Upper lobe of left lung (tissue), 6 donors: ENCODE results near the gene ZC3HAV1L. TPM values are rescaled to one million over a fixed set of nuclear protein-coding genes. Genes with fewer than 3 reads are reported as not detected.
A peak's percentile ranks its signal among the peaks of the same experiment; 100 is the strongest.

Source experiments
- ATAC-seq, 2 donors: fragments of 200-7000 bp; cut with Tn5 transposase; one replicate each; pipeline ENCODE4 v1.9.1; 2022; ENCODE audit warnings: mild to moderate bottlenecking in 2 of 2, moderate library complexity in 2 of 2; ENCODE audit not compliant: low FRiP score in 2 of 2
- DNase-seq, 2 donors: peaks; one replicate each; pipeline ENCODE4 v3.0.0-alpha.2; 2019 to 2020
- H3K27ac ChIP-seq, 4 donors: fragments of 200-600 bp; sonication (generic); one replicate each; pipeline ENCODE4 v1.5.1; 2016 to 2019
- H3K27me3 ChIP-seq, 4 donors: fragments of 200-600 bp; sonication (generic); one replicate each; pipeline ENCODE4 v1.5.1; 2017 to 2019
- H3K36me3 ChIP-seq, 4 donors: fragments of 200-600 bp; sonication (generic); one replicate each; pipeline ENCODE4 v1.5.1; 2016 to 2019
- H3K4me1 ChIP-seq, 4 donors: fragments of 200-600 bp; sonication (generic); one replicate each; pipeline ENCODE4 v1.5.1; 2018 to 2019
- H3K4me3 ChIP-seq, 4 donors: fragments of 200-600 bp; sonication (generic); one replicate each; pipeline ENCODE4 v1.5.1; 2017 to 2019; ENCODE audit warnings: mild to moderate bottlenecking in 2 of 4, moderate library complexity in 1 of 4
- H3K9me3 ChIP-seq, 4 donors: fragments of 200-600 bp; sonication (generic); one replicate each; pipeline ENCODE4 v1.5.1; 2018 to 2019
- CTCF ChIP-seq, 6 experiments: fragments of 450-650 bp in 4 of 6; fragments of 200-600 bp in 2 of 6; sonication (generic) in 2 of 6; IDR thresholded peaks; one replicate each; pipeline ENCODE4 v1.5.1; 2016 to 2019; ENCODE audit warnings: antibody characterized with exemption in 6 of 6
- EP300 ChIP-seq, 4 donors: sonication (generic); formaldehyde crosslinking; IDR thresholded peaks; one replicate each; pipeline ENCODE4 v1.5.1; 2017; ENCODE audit warnings: antibody characterized with exemption in 4 of 4, control low read depth in 2 of 4
- POLR2A ChIP-seq, 4 donors: fragments of 450-650 bp; IDR thresholded peaks; one replicate each; pipeline ENCODE4 v1.5.1; 2016 to 2017; ENCODE audit warnings: antibody characterized with exemption in 4 of 4, mild to moderate bottlenecking in 2 of 4
- POLR2AphosphoS5 ChIP-seq, 2 donors: sonication (generic); formaldehyde crosslinking; IDR thresholded peaks; one replicate each; pipeline ENCODE4 v1.5.1; 2017; ENCODE audit warnings: antibody characterized with exemption in 2 of 2
- WGBS, 2 donors: methylation state at CpG; one replicate each; pipeline ENCODE4 v1.1.5; 2017 to 2018; 5-methylcytosine and 5-hydroxymethylcytosine counted together
- total RNA-seq, 6 donors: library from RNA; depleted of rRNA in 4 of 6; stranded (reverse); fragments of >200 nt in 4 of 6; gene quantifications; one replicate each; pipeline versions ENCODE4 v1.1.0 to v1.2.1, GENCODE V29; 2016 to 2021
- donor health status: DM: no; HTN: no; CAD: no; lungs with moderate emphysema.
- donor health status: DM: no; HTN: yes; CAD: no; lungs with severe emphysema.

ZC3HAV1L gene
- total RNA-seq, 6 donors from 2014 or later, result 3.4 to 12.6 (median 8.3) TPM

DNA sequence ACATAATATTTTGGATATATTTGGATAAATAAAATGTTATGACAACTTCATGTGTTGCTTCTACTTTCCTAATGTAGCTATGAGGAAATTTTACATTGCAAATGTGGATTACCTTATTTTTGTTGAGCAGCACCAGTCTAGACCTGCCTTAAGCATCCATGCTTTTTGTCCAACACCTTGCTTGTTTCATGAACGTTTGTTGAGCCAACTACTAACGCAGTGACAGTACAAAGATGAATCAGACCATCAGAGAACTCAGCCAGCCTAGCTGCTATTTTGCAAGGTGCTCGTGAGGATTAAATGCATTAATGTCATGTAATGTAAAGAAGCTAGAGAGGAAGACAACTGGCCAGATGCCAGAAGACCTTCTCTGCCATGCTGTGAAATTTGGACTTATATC, 1.1 kb upstream of the ZC3HAV1L start:
- no peak overlapping the region for H3K27ac ChIP-seq
- H3K9me3 ChIP-seq, result no peaks in the 10 kb centered on the region
- DNase-seq, result no peak
- peaks cover 13 to 25% (median 15%) of the 10 kb centered on the region in 4 donors for H3K4me1 ChIP-seq
- no peak overlapping the region for H3K4me3 ChIP-seq
- ATAC-seq, result no peak
- H3K27me3 ChIP-seq, result no peaks in the 10 kb centered on the region
- TF ChIP-seq POLR2A (IDR thresholded peaks at IDR 0.05), result no peak
- no peak for TF ChIP-seq POLR2AphosphoS5 (IDR thresholded peaks at IDR 0.05)
- TF ChIP-seq EP300 (IDR thresholded peaks at IDR 0.05), result no peak
- no peak for TF ChIP-seq CTCF (IDR thresholded peaks at IDR 0.05)
- H3K36me3 ChIP-seq, result no peaks in the 10 kb centered on the region
- 75 to 79% methylated on average over 3 of the region's 3 CpGs for WGBS, 2 donors

GRCh38 chr7:139034855-139035585, 822 bp downstream of the ZC3HAV1L start:
- no peaks in the 10 kb centered on the region for H3K36me3 ChIP-seq
- 14 to 84% methylated on average over 6 to 41 of the region's 47 CpGs for WGBS, 2 donors
- H3K4me1 ChIP-seq, result peaks cover 13 to 25% (median 15%) of the 10 kb centered on the region in 4 donors
- no peak for TF ChIP-seq POLR2AphosphoS5 (IDR thresholded peaks at IDR 0.05)
- no peak for TF ChIP-seq CTCF (IDR thresholded peaks at IDR 0.05)
- TF ChIP-seq POLR2A (IDR thresholded peaks at IDR 0.05), result no peak
- no peak for TF ChIP-seq EP300 (IDR thresholded peaks at IDR 0.05)
- DNase-seq (no peak), ATAC-seq (peak; percentile 37 to 71)
- no peaks in the 10 kb centered on the region for H3K27me3 ChIP-seq
- no peaks in the 10 kb centered on the region for H3K9me3 ChIP-seq
- H3K27ac ChIP-seq, result peak overlapping the region; percentile 60 to 82 (median 70)
- H3K4me3 ChIP-seq, result peak overlapping the region; percentile 78 to 96 (median 89)

- no peak overlapping the region for H3K27ac ChIP-seq
- DNase-seq (no peak), ATAC-seq (no peak)
- peaks cover 13 to 25% (median 15%) of the 10 kb centered on the region in 4 donors for H3K4me1 ChIP-seq
- H3K9me3 ChIP-seq, result no peaks in the 10 kb centered on the region
- no peak for TF ChIP-seq POLR2AphosphoS5 (IDR thresholded peaks at IDR 0.05)
- TF ChIP-seq POLR2A (IDR thresholded peaks at IDR 0.05), result no peak
- no peak for TF ChIP-seq EP300 (IDR thresholded peaks at IDR 0.05)
- TF ChIP-seq CTCF (IDR thresholded peaks at IDR 0.05), result no peak
- 95% methylated on average over 5 of the region's 5 CpGs for WGBS, 2 donors
- H3K27me3 ChIP-seq, result no peaks in the 10 kb centered on the region
- peaks cover 0 to 5% (median 0%) of the 10 kb centered on the region in 4 donors for H3K36me3 ChIP-seq
- H3K4me3 ChIP-seq, result peak overlapping the region in 1 of 4 donors; percentile 96
Observed at GRCh38 chr7:139034336-139034735, 1.5 kb downstream of the ZC3HAV1L start.

DNA sequence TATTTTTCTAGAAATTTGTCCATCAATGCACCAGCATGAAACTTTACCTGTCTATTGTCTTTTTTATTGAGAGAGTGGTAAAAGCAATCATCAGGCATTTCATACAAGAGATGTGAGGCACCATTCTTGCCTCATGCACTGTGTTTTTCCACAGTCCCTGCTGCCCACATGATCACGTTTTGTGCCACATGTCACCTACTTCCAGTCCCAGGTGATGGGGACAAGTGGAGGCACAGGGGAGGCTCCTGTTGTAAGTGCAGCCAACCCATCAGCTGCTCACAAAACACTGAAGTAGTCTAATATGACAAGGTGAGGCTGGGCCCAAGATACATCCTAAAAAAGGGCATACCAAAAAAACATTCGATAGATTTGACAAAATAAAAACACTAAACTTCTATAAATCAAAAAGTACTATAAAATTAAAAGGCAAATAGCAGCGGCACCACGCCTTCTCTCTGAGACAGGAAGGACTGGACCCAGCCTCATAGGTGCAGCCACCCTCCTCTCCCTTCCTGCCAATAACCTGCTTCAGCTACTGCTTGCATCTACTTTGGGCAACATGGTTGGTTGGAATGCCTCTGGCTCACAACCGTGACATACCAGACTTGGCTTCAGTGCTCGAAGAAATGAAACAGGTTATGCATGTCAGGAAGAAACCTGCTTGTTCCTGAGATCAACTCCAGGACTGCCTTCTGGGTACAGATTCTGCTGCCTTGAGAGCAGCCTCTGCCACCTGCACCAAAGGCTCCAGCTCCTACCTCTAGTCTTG, 2.3 kb downstream of the ZC3HAV1L start:
- Histone ChIP-seq H3K9me3 (no peaks in the 10 kb centered on the region), H3K4me1 (peaks cover 13 to 25% (median 15%) of the 10 kb centered on the region in 4 donors), H3K27ac (no peak overlapping the region), H3K36me3 (peaks cover 0 to 11% (median 2%) of the 10 kb centered on the region in 4 donors), H3K27me3 (no peaks in the 10 kb centered on the region), H3K4me3 (no peak overlapping the region)
- TF ChIP-seq POLR2A (IDR thresholded peaks at IDR 0.05) (no peak), EP300 (IDR thresholded peaks at IDR 0.05) (no peak), CTCF (IDR thresholded peaks at IDR 0.05) (no peak), POLR2AphosphoS5 (IDR thresholded peaks at IDR 0.05) (no peak)
- no peak for ATAC-seq
- 87 to 88% methylated on average over 6 of the region's 6 CpGs for WGBS, 2 donors
- no peak for DNase-seq
